Smooth muscle cell (in vitro differentiated cells): Measurements from ENCODE around the gene SLC2A5. TPM values are rescaled to one million over a fixed set of nuclear protein-coding genes. Genes with fewer than 3 reads are reported as not detected.

ENCODE experiments used
- DNase-seq: peaks from one replicate; lab custom pipeline; 2025; ENCODE audit not compliant: unreplicated experiment; lab: John Stamatoyannopoulos, UW
- H2AFZ ChIP-seq: fragments of 200-600 bp; sonication (generic); 2 replicates; pipeline ENCODE4 v1.6.0; 2016; ENCODE audit warnings: antibody characterized with exemption, low read depth, mild to moderate bottlenecking
- H3F3A ChIP-seq: fragments of 200-600 bp; sonication (generic); 2 replicates; pipeline ENCODE4 v1.6.0; 2017; ENCODE audit warnings: antibody characterized with exemption, low read depth
- H3K27ac ChIP-seq: fragments of 200-600 bp; sonication (generic); 2 replicates; pipeline ENCODE4 v1.5.1; 2016; ENCODE audit warnings: low read depth, mild to moderate bottlenecking
- H3K27me3 ChIP-seq: fragments of 200-600 bp; sonication (generic); 2 replicates; pipeline ENCODE4 v1.6.1; 2016; ENCODE audit warnings: low read depth, mild to moderate bottlenecking
- H3K36me3 ChIP-seq: fragments of 200-600 bp; sonication (generic); 2 replicates; pipeline ENCODE4 v1.5.1; 2016; ENCODE audit warnings: low read depth
- H3K4me1 ChIP-seq: fragments of 200-600 bp; sonication (generic); 2 replicates; pipeline ENCODE4 v1.5.1; 2016; ENCODE audit warnings: low read depth
- H3K4me2 ChIP-seq: fragments of 200-600 bp; sonication (generic); 2 replicates; pipeline ENCODE4 v1.6.0; 2016; ENCODE audit warnings: mild to moderate bottlenecking
- H3K4me3 ChIP-seq: fragments of 200-600 bp; sonication (generic); 2 replicates; pipeline ENCODE4 v1.5.1; 2016; ENCODE audit warnings: mild to moderate bottlenecking
- H3K79me2 ChIP-seq: fragments of 200-600 bp; sonication (generic); 2 replicates; pipeline ENCODE4 v1.6.0; 2016; ENCODE audit warnings: low read depth, mild to moderate bottlenecking
- H3K9ac ChIP-seq: fragments of 200-600 bp; sonication (generic); 2 replicates; pipeline ENCODE4 v1.6.0; 2016; ENCODE audit warnings: low read depth
- H3K9me3 ChIP-seq: fragments of 200-600 bp; sonication (generic); replicated peaks from 2 replicates; pipeline ENCODE4 v1.5.1; 2016; ENCODE audit warnings: low read depth
- H4K20me1 ChIP-seq: fragments of 200-600 bp; sonication (generic); 2 replicates; pipeline ENCODE4 v1.6.0; 2016; ENCODE audit warnings: low read depth
- CTCF ChIP-seq: fragments of 200-600 bp; sonication (generic); IDR thresholded peaks from 2 replicates; pipeline ENCODE4 v1.5.1; 2017; ENCODE audit warnings: borderline replicate concordance, mild to moderate bottlenecking, antibody characterized with exemption; ENCODE audit not compliant: insufficient read depth, poor library complexity, severe bottlenecking
- whole genome bisulfite sequencing: methylation state at CpG from one replicate; pipeline ENCODE4 v1.1.7; 2016; ENCODE audit warnings: low lambda C conversion rate; 5-methylcytosine and 5-hydroxymethylcytosine counted together
- polyA plus RNA-seq: library from polyadenylated mRNA; unstranded; fragments of >200 nt; fragmentation: Nextera tagmentation; extraction: Ambion mirVana; gene quantifications from 2 replicates; pipeline ENCODE4 v1.2.1, GENCODE V29; 2016
- total RNA-seq: library from RNA; depleted of rRNA; stranded (reverse); fragments of >200 nt; gene quantifications from 2 replicates; pipeline ENCODE4 v1.2.3, GENCODE V29; 2014

The SLC2A5 gene
- total and polyA plus RNA-seq, 2 experiments from 2014 or later = 0.04 TPM; not detected in 1

- Histone ChIP-seq H3K36me3 (no peaks in the 10 kb centered on the region), H3K9ac (no peak overlapping the region), H2AFZ (no peak overlapping the region), H3K79me2 (no peaks in the 10 kb centered on the region), H3K4me2 (no peak overlapping the region), H4K20me1 (no peaks in the 10 kb centered on the region), H3F3A (no peaks in the 10 kb centered on the region), H3K27ac (no peak overlapping the region), H3K27me3 (no peaks in the 10 kb centered on the region), H3K4me3 (no peak overlapping the region), H3K9me3 (no peaks in the 10 kb centered on the region), H3K4me1 (no peaks in the 10 kb centered on the region)
- TF ChIP-seq CTCF = no peak
- 95% methylated on average over 14 of the region's 14 CpGs for WGBS
- DNase-seq = no peak
Observed at GRCh38 chr1:9106286-9106685, 36.9 kb upstream of the SLC2A5 start.

- no peaks in the 10 kb centered on the region for H3K9me3 ChIP-seq
- no peaks in the 10 kb centered on the region for H3K27me3 ChIP-seq
- H3K36me3 ChIP-seq = no peaks in the 10 kb centered on the region
- H3K4me1 ChIP-seq = no peaks in the 10 kb centered on the region
- DNase-seq = no peak
- H3K9ac ChIP-seq = no peak overlapping the region
- H3K4me3 ChIP-seq = no peak overlapping the region
- no peak overlapping the region for H3K27ac ChIP-seq
- no peaks in the 10 kb centered on the region for H3K79me2 ChIP-seq
- H2AFZ ChIP-seq = no peak overlapping the region
- 97% methylated on average over 22 of the region's 22 CpGs for WGBS
- H3F3A ChIP-seq = peaks cover 3% of the 10 kb centered on the region
- TF ChIP-seq CTCF = no peak
- H3K4me2 ChIP-seq = no peak overlapping the region
- no peaks in the 10 kb centered on the region for H4K20me1 ChIP-seq
Observed at GRCh38 chr1:9105336-9105867, 36.0 kb upstream of the SLC2A5 start.

GRCh38 chr1:9101510-9102146, 32.2 kb upstream of the SLC2A5 start:
- H3K4me1 ChIP-seq = no peaks in the 10 kb centered on the region
- H3K79me2 ChIP-seq = no peaks in the 10 kb centered on the region
- no peaks in the 10 kb centered on the region for H4K20me1 ChIP-seq
- H3F3A ChIP-seq = peaks cover 5% of the 10 kb centered on the region
- 64% methylated on average over 4 of the region's 4 CpGs for WGBS
- no peaks in the 10 kb centered on the region for H3K36me3 ChIP-seq
- no peak overlapping the region for H3K4me2 ChIP-seq
- DNase-seq = no peak
- no peak overlapping the region for H2AFZ ChIP-seq
- H3K4me3 ChIP-seq = no peak overlapping the region
- H3K9ac ChIP-seq = no peak overlapping the region
- no peaks in the 10 kb centered on the region for H3K27me3 ChIP-seq
- peak; percentile 53 for TF ChIP-seq CTCF
- H3K27ac ChIP-seq = peak overlapping the region; percentile 49
- H3K9me3 ChIP-seq = no peaks in the 10 kb centered on the region
